BE2C (cell line): ENCODE results near the gene LRFN2.

Source experiments
- DNase-seq: peaks from one replicate; pipeline ENCODE4 v3.0.0-alpha.2; 2020
- H3K27me3 ChIP-seq: fragments of 250-450 bp; sonication (Bioruptor Pico); 2 replicates; pipeline ENCODE4 v1.5.1; 2020; ENCODE audit warnings: mild to moderate bottlenecking
- H3K36me3 ChIP-seq: fragments of 250-450 bp; sonication (Bioruptor Pico); 2 replicates; pipeline ENCODE4 v1.5.1; 2020; ENCODE audit warnings: mild to moderate bottlenecking
- H3K4me1 ChIP-seq: fragments of 250-450 bp; sonication (Bioruptor Pico); 2 replicates; pipeline ENCODE4 v1.5.1; 2020
- H3K4me3 ChIP-seq: 2 replicates; pipeline ENCODE4 v1.5.1; 2011; ENCODE audit warnings: low read depth, low read length
- H3K9me3 ChIP-seq: fragments of 250-450 bp; sonication (Bioruptor Pico); 2 replicates; pipeline ENCODE4 v1.5.1; 2020
- CTCF ChIP-seq: IDR thresholded peaks from 2 replicates; pipeline ENCODE4 v1.5.1; 2012; ENCODE audit warnings: mild to moderate bottlenecking, low read depth, low read length

LRFN2 gene

GRCh38 chr6:40485300-40485699, 101.9 kb downstream of the LRFN2 start:
- Histone ChIP-seq H3K4me3 (no peak overlapping the region), H3K9me3 (no peaks in the 10 kb centered on the region), H3K4me1 (peaks cover 13% of the 10 kb centered on the region), H3K27me3 (no peaks in the 10 kb centered on the region), H3K36me3 (no peaks in the 10 kb centered on the region)
- TF ChIP-seq CTCF, result no peak
- DNase-seq, result peak; percentile 37

GRCh38 chr6:40484066-40484465, 103.1 kb downstream of the LRFN2 start:
- Histone ChIP-seq H3K9me3 (no peaks in the 10 kb centered on the region), H3K4me1 (peaks cover 13% of the 10 kb centered on the region), H3K27me3 (no peaks in the 10 kb centered on the region), H3K36me3 (no peaks in the 10 kb centered on the region), H3K4me3 (no peak overlapping the region)
- TF ChIP-seq CTCF, result no peak
- DNase-seq, result no peak

- Histone ChIP-seq H3K4me1 (peaks cover 13% of the 10 kb centered on the region), H3K4me3 (no peak overlapping the region), H3K27me3 (no peaks in the 10 kb centered on the region), H3K9me3 (no peaks in the 10 kb centered on the region), H3K36me3 (no peaks in the 10 kb centered on the region)
- no peak for DNase-seq
- no peak for TF ChIP-seq CTCF
These were observed 104.6 kb downstream of the LRFN2 start for GRCh38 chr6:40482532-40482931.

GRCh38 chr6:40480678-40481077, 106.5 kb downstream of the LRFN2 start:
- H3K27me3 ChIP-seq, result no peaks in the 10 kb centered on the region
- H3K36me3 ChIP-seq, result no peaks in the 10 kb centered on the region
- DNase-seq, result no peak
- peaks cover 10% of the 10 kb centered on the region for H3K4me1 ChIP-seq
- H3K9me3 ChIP-seq, result no peaks in the 10 kb centered on the region
- H3K4me3 ChIP-seq, result no peak overlapping the region
- no peak for TF ChIP-seq CTCF

- no peak for TF ChIP-seq CTCF
- H3K36me3 ChIP-seq, result no peaks in the 10 kb centered on the region
- H3K27me3 ChIP-seq, result no peaks in the 10 kb centered on the region
- peaks cover 1% of the 10 kb centered on the region; the same call in 1 of the 2 replicates for H3K4me1 ChIP-seq
- H3K4me3 ChIP-seq, result no peak overlapping the region
- DNase-seq, result no peak
- H3K9me3 ChIP-seq, result no peaks in the 10 kb centered on the region
These were observed 107.5 kb downstream of the LRFN2 start for GRCh38 chr6:40479706-40480105.

GRCh38 chr6:40477246-40478126, 109.7 kb downstream of the LRFN2 start:
- H3K4me3 ChIP-seq, result peak overlapping the region; percentile 35
- H3K27me3 ChIP-seq, result no peaks in the 10 kb centered on the region
- no peaks in the 10 kb centered on the region for H3K9me3 ChIP-seq
- H3K4me1 ChIP-seq, result no peaks in the 10 kb centered on the region; the same call in 1 of the 2 replicates
- peak; percentile 56 for DNase-seq
- no peaks in the 10 kb centered on the region for H3K36me3 ChIP-seq
- peak; percentile 37; the same call in 1 of the 2 replicates for TF ChIP-seq CTCF
